Trophoblast cell (in vitro differentiated cells and primary cell): Measurements from ENCODE around the gene SNX32.

Experiments
- DNase-seq, 2 donors: peaks; one replicate each; pipeline ENCODE4 v3.0.0-alpha.2; 2016
- H2AFZ ChIP-seq: 2 replicates; pipeline ENCODE4 v1.6.1; 2013; ENCODE audit warnings: low read length, moderate library complexity, mild to moderate bottlenecking; ENCODE audit not compliant: insufficient read depth, poor library complexity
- H2AK5ac ChIP-seq: 2 replicates; pipeline ENCODE4 v1.6.1; 2013; ENCODE audit warnings: mild to moderate bottlenecking, low read length
- H2BK120ac ChIP-seq: 2 replicates; pipeline ENCODE4 v1.6.1; 2013; ENCODE audit warnings: low read length, mild to moderate bottlenecking, moderate library complexity; ENCODE audit not compliant: insufficient read depth, poor library complexity
- H2BK12ac ChIP-seq: 2 replicates; pipeline ENCODE4 v1.6.1; 2013; ENCODE audit warnings: mild to moderate bottlenecking, low read length, moderate library complexity
- H2BK5ac ChIP-seq: 2 replicates; pipeline ENCODE4 v1.6.1; 2013; ENCODE audit warnings: low read length, low read depth, moderate library complexity, mild to moderate bottlenecking; ENCODE audit not compliant: poor library complexity
- H3K14ac ChIP-seq: 2 replicates; pipeline ENCODE4 v1.6.1; 2013; ENCODE audit warnings: mild to moderate bottlenecking, low read length
- H3K18ac ChIP-seq: 2 replicates; pipeline ENCODE4 v1.6.1; 2013; ENCODE audit warnings: mild to moderate bottlenecking, low read length
- H3K23ac ChIP-seq: 2 replicates; pipeline ENCODE4 v1.6.1; 2013; ENCODE audit warnings: low read length
- H3K27ac ChIP-seq: 2 replicates; pipeline ENCODE4 v1.5.1; 2013; ENCODE audit warnings: low read depth, mild to moderate bottlenecking, inconsistent platforms, low read length, moderate library complexity
- H3K27me3 ChIP-seq: 2 replicates; pipeline ENCODE4 v1.6.1; 2013; ENCODE audit warnings: inconsistent platforms, mild to moderate bottlenecking, low read length, moderate library complexity; ENCODE audit not compliant: insufficient read depth
- H3K36me3 ChIP-seq, 2 experiments: 1 replicate in 1 of 2; 2 replicates in 1 of 2; pipeline ENCODE4 v1.6.1; 2013; ENCODE audit warnings: low read length in 2 of 2, mild to moderate bottlenecking in 2 of 2, moderate library complexity in 1 of 2; ENCODE audit not compliant: insufficient read depth in 2 of 2, control insufficient read depth in 1 of 2
- H3K4ac ChIP-seq: 2 replicates; pipeline ENCODE4 v1.6.1; 2013; ENCODE audit warnings: low read depth, mild to moderate bottlenecking, low read length, moderate library complexity
- H3K4me1 ChIP-seq, 2 experiments: 1 replicate in 1 of 2; 2 replicates in 1 of 2; pipeline ENCODE4 v1.6.1; 2013; ENCODE audit warnings: low read length in 2 of 2, mild to moderate bottlenecking in 2 of 2, moderate library complexity in 1 of 2; ENCODE audit not compliant: insufficient read depth in 2 of 2, control insufficient read depth in 1 of 2
- H3K4me2 ChIP-seq: 2 replicates; pipeline ENCODE4 v1.6.1; 2013; ENCODE audit warnings: inconsistent platforms, mild to moderate bottlenecking, low read length, moderate library complexity
- H3K4me3 ChIP-seq: 2 replicates; pipeline ENCODE4 v1.5.1; 2013; ENCODE audit warnings: mild to moderate bottlenecking, low read depth, low read length, inconsistent platforms
- H3K79me1 ChIP-seq: one replicate; pipeline ENCODE4 v1.6.1; 2013; ENCODE audit warnings: low read length
- H3K79me2 ChIP-seq: 2 replicates; pipeline ENCODE4 v1.6.1; 2013; ENCODE audit warnings: low read length, mild to moderate bottlenecking; ENCODE audit not compliant: control insufficient read depth, insufficient read depth, poor library complexity
- H3K9ac ChIP-seq: 2 replicates; pipeline ENCODE4 v1.6.1; 2013; ENCODE audit warnings: mild to moderate bottlenecking, low read length
- H3K9me3 ChIP-seq: 2 replicates; pipeline ENCODE4 v1.6.1; 2013; ENCODE audit warnings: low read depth, mild to moderate bottlenecking, control low read depth, inconsistent platforms, low read length; ENCODE audit not compliant: insufficient read depth
- H4K12ac ChIP-seq: 2 replicates; pipeline ENCODE4 v1.6.1; 2013; ENCODE audit warnings: low read depth, mild to moderate bottlenecking, low read length, moderate library complexity
- H4K8ac ChIP-seq: 2 replicates; pipeline ENCODE4 v1.6.1; 2013; ENCODE audit warnings: low read depth, mild to moderate bottlenecking, low read length, moderate library complexity
- H4K91ac ChIP-seq: one replicate; pipeline ENCODE4 v1.6.1; 2013; ENCODE audit warnings: low read depth, mild to moderate bottlenecking, low read length, moderate library complexity
- WGBS: extraction: QIAGEN DNeasy Blood & Tissue Kit; methylation state at CpG from one replicate; pipeline ENCODE4 v1.1.7; 2013; ENCODE audit warnings: missing lambda C conversion rate; ENCODE audit not compliant: insufficient read length, insufficient coverage; ENCODE audit errors: extremely low coverage; 5-methylcytosine and 5-hydroxymethylcytosine counted together

The SNX32 gene

GRCh38 chr11:65900125-65900898, 66.5 kb downstream of the SNX32 start, which contains the start of gene FOSL1:
TSS of gene FOSL1 (minus strand) at chr11:65900388. CDS start at chr11:65900339, 49 bp downstream.
- no CpG with 5 or more reads among the region's 80 CpGs for WGBS
- H3K27ac ChIP-seq = peak within 1 kb of the TSS; percentile 32
- H2BK12ac ChIP-seq = peak within 1 kb of the TSS; percentile 21

GRCh38 chr11:65900899-65901180, 67.1 kb downstream of the SNX32 start:
- H3K4ac ChIP-seq = no peak overlapping the region
- H3K27me3 ChIP-seq = peaks cover 13% of the 10 kb centered on the region
- H3K27ac ChIP-seq = no peak overlapping the region
- H3K79me2 ChIP-seq = peaks cover 8% of the 10 kb centered on the region
- peak overlapping the region; percentile 85 for H3K4me2 ChIP-seq
- H3K18ac ChIP-seq = no peak overlapping the region
- no peak overlapping the region for H4K8ac ChIP-seq
- H2AK5ac ChIP-seq = no peak overlapping the region
- no peak overlapping the region for H2AFZ ChIP-seq
- peaks cover 33 to 38% of the 10 kb centered on the region in 2 experiments for H3K4me1 ChIP-seq
- no peak overlapping the region for H3K9ac ChIP-seq
- no peak overlapping the region for H4K12ac ChIP-seq
- H4K91ac ChIP-seq = no peak overlapping the region
- no peak overlapping the region for H3K23ac ChIP-seq
- no peak overlapping the region for H3K4me3 ChIP-seq
- H3K9me3 ChIP-seq = no peaks in the 10 kb centered on the region
- H2BK12ac ChIP-seq = no peak overlapping the region
- H3K14ac ChIP-seq = no peak overlapping the region
- H3K36me3 ChIP-seq = peaks cover 0 to 5% of the 10 kb centered on the region in 2 experiments
- WGBS = no CpG with 5 or more reads among the region's 11 CpGs
- H2BK5ac ChIP-seq = no peak overlapping the region
- peaks cover 20% of the 10 kb centered on the region for H3K79me1 ChIP-seq
- DNase-seq = no peak
- no peak overlapping the region for H2BK120ac ChIP-seq

More at GRCh38 chr11:65900125-65900898, 66.5 kb downstream of the SNX32 start, which contains the start of gene FOSL1:
- Histone ChIP-seq H4K8ac (peak within 1 kb of the TSS; percentile 89), H2AK5ac (peak within 1 kb of the TSS; percentile 27), H2AFZ (peak within 1 kb of the TSS; percentile 38), H3K79me1 (peaks cover 20% of the 10 kb centered on the region), H4K91ac (peak within 1 kb of the TSS; percentile 90), H2BK120ac (peak within 1 kb of the TSS; percentile 85), H3K4ac (peak within 1 kb of the TSS; percentile 26), H3K4me3 (peak within 1 kb of the TSS; percentile 61), H3K14ac (peak within 1 kb of the TSS; percentile 56), H3K27me3 (peaks cover 13% of the 10 kb centered on the region), H3K4me1 (peaks cover 33 to 38% of the 10 kb centered on the region in 2 experiments), H4K12ac (peak within 1 kb of the TSS; percentile 49), H3K36me3 (peaks cover 0 to 5% of the 10 kb centered on the region in 2 experiments), H3K79me2 (peaks cover 8% of the 10 kb centered on the region), H3K9ac (peak within 1 kb of the TSS; percentile 1), H2BK5ac (peak within 1 kb of the TSS; percentile 8), H3K23ac (no peak within 1 kb of the TSS), H3K18ac (peak within 1 kb of the TSS; percentile 81), H3K9me3 (no peaks in the 10 kb centered on the region), H3K4me2 (peak within 1 kb of the TSS; percentile 85)
- DNase-seq = peak; percentile 88 to 92

DNA sequence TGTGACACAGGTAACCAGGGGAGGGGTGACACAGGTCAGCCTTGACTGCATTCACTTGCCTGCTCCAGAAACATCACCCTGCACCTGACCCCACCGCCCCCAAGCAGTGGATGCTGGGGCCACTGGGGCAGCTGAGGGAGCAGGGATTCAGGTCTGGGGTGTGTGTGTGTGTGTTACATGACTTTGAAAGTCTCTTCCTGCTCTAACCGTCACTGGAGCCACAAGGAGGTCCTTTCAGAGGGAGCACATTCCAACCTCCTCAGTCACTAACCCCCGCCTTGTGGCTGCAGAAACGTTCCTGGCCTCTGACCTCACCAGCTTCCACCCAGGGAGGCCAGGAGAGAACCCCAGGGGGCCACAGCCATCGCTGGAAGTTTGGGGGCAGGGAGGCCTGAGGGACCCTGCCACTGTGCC, 69.3 kb downstream of the SNX32 start:
- Histone ChIP-seq H3K18ac (no peak overlapping the region), H4K91ac (no peak overlapping the region), H3K14ac (no peak overlapping the region), H3K9ac (no peak overlapping the region), H3K4me3 (no peak overlapping the region), H2BK5ac (no peak overlapping the region), H3K79me2 (peaks cover 8% of the 10 kb centered on the region), H3K79me1 (peaks cover 20% of the 10 kb centered on the region), H3K4me2 (peak overlapping the region; percentile 25), H3K4me1 (peaks cover 33 to 38% of the 10 kb centered on the region in 2 experiments), H3K9me3 (no peaks in the 10 kb centered on the region), H3K4ac (no peak overlapping the region), H4K8ac (peak overlapping the region; percentile 12), H3K27me3 (peaks cover 13% of the 10 kb centered on the region), H2BK120ac (peak overlapping the region; percentile 5), H3K27ac (peak overlapping the region; percentile 29), H3K23ac (no peak overlapping the region), H2AK5ac (no peak overlapping the region), H2AFZ (no peak overlapping the region), H2BK12ac (peak overlapping the region; percentile 51), H4K12ac (no peak overlapping the region), H3K36me3 (no peaks in the 10 kb centered on the region)
- WGBS = no CpG with 5 or more reads among the region's 5 CpGs
- peak; percentile 68 to 72 for DNase-seq
